ENCODE results near the gene UQCC2. TPM values are rescaled to one million over a fixed set of nuclear protein-coding genes. Genes with fewer than 3 reads are reported as not detected.

UQCC2 gene
- total RNA-seq, 4 donors from 2014 or later, result 9.9 to 15.9 (median 13.5) TPM

- TF ChIP-seq, protein P1, sequence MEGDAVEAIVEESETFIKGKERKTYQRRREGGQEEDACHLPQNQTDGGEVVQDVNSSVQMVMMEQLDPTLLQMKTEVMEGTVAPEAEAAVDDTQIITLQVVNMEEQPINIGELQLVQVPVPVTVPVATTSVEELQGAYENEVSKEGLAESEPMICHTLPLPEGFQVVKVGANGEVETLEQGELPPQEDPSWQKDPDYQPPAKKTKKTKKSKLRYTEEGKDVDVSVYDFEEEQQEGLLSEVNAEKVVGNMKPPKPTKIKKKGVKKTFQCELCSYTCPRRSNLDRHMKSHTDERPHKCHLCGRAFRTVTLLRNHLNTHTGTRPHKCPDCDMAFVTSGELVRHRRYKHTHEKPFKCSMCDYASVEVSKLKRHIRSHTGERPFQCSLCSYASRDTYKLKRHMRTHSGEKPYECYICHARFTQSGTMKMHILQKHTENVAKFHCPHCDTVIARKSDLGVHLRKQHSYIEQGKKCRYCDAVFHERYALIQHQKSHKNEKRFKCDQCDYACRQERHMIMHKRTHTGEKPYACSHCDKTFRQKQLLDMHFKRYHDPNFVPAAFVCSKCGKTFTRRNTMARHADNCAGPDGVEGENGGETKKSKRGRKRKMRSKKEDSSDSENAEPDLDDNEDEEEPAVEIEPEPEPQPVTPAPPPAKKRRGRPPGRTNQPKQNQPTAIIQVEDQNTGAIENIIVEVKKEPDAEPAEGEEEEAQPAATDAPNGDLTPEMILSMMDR (IDR thresholded peaks at IDR 0.05; ENCODE audit: low read depth), result no peak
Observed at GRCh38 chr6:33698494-33698893, 13.0 kb downstream of the UQCC2 start.

DNA sequence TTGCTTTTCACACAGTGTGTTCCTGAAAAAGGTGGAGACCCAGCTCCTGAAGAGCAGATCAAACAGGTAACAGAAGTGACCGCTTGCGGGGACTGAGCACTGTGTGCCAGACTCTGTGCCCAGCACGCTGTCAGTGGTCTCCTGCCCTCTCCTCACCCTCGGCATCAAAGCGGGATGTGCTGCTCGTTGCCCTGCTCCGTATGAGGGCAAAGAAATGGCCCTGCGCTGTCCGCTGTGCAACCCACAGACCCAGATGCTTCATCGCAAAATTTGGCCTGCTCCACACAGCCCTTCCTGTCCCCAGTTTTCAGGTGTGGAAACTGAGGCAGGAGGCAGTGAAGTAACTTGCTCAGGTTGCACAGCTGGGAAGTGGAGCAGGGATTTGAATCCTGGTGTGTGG lies 13.7 kb downstream of the UQCC2 start:
- TF ChIP-seq, protein P1 (IDR thresholded peaks at IDR 0.05; ENCODE audit: low read depth), result no peak

DNA sequence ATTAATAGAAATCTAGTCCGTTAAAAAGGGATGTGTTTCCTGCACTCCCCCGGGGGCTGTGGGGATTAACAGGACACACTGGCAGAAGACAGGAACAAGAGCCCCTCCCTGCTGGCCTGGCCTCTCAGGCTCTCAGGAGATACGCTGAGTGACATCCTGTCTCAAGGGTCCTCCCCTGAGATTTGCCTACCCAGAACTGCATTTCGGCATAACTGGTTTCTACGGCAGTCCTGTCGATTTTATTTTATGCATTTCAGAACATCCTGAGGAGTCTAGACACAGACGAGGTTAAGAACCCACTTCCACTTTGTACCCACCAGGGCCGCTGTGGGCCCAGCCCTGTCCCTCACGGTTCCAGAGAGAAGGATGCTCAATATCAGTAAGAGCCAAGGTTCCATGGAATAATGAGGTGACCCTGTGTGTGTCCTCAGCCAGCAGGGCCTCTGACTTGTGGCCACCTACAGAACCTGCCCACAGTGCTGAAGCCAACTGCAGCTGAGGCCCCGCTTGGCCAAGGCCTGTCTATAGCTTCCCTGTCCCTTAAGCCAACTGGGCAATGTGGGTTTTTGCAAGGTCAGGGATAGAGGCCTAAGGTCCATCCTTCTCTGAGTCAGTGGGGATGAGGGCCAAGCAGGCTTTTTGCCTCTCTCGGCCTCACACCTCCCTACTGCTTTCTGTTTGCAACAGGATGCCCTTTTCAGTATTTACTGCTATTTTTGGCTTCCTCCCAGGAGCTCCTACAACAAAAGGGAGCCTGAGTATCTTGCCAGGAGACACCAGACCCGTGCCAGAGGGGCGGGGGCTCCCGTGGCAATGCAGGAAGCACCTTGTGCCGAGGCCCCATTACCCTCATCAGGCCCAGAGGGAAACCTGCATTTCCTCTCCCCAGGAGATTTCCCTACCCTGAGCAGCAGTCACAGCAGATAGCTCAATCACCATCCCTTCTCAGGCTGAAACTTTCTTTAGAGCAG lies 14.7 kb downstream of the UQCC2 start:
- TF ChIP-seq, protein P1 (IDR thresholded peaks at IDR 0.05; ENCODE audit: low read depth), result no peak

DNA sequence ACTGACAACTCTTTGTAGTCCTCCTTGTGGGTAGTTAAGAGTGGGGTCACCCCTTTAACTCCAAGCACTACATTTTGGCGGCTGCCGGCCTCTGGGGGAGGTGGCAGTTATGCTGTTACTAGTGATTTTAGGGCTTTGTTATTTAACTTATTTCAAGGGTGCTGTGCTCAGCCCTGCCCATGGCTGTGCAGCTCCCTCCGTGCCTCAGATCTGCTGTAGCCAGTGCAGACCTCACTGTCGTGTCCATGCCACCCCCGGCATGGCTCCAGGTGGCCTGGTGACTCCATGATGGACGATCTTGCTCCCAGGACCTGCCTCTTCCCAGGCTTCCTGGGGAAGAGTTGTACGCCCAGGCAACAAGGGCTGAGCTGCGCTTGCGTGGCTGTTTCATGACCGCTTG lies 15.4 kb downstream of the UQCC2 start:
- TF ChIP-seq, protein P1 (IDR thresholded peaks at IDR 0.05; ENCODE audit: low read depth), result no peak

DNA sequence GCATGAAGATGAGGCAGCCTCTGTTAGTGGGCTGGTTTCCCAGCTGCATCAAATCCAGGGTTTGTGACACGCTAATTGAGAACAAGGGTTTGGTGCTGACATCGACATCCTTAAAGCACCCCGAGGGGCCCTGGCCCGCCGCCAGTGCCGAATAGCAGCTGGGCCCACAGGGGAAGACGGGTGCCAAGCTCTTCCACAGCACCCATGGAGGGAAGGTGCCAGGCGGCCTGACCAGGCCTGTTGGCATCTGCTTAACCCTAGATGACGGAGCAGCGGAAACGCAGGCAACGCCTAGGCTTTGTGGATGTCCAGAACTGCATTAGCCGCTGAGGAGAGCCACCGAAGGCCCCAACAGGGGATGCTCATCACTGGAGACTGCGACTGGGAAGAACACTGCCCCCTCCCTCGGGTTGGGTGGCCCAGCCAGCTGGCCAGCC lies 16.0 kb downstream of the UQCC2 start:
- TF ChIP-seq, protein P1 (IDR thresholded peaks at IDR 0.05; ENCODE audit: low read depth), result no peak

GRCh38 chr6:33694977-33695376 lies 16.5 kb downstream of the UQCC2 start:
- TF ChIP-seq, protein P1 (IDR thresholded peaks at IDR 0.05; ENCODE audit: low read depth), result no peak

- TF ChIP-seq, protein P1 (IDR thresholded peaks at IDR 0.05; ENCODE audit: low read depth), result no peak
Observed at GRCh38 chr6:33694401-33694931, 17.0 kb downstream of the UQCC2 start.

All from subcutaneous adipose tissue (tissue), 4 donors.